HG03135 (cell line): ENCODE results near the gene TNS3.
A peak's percentile ranks its signal among the peaks of the same experiment; 100 is the strongest.

Experiments used
- ATAC-seq: cut with Tn5 transposase; IDR thresholded peaks from one replicate; pipeline ENCODE4 v1.9.1; 2021; ENCODE audit warnings: mild to moderate bottlenecking, moderate library complexity; ENCODE audit not compliant: unreplicated experiment

The TNS3 gene

GRCh38 chr7:47490501-47491265, 91.2 kb downstream of the TNS3 start:
- ATAC-seq = no peak

DNA sequence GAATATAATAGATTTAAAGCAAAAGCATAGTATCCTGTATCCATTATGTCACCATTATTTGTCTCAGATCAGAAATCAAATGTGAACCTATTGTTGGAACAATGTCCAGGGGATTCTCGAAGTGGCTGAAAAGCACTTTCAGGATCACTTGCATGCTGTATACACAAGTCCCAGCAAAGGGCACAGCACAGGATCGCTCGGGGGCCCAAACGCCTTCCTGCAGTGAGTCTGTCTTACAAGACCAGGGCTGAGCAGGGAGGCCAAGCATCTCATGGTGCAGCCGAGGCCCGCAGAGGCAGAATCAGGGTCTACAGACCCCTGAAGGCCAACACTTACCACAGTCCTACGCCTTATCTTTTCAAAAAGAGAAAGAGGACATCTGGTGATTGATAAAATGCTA, 92.3 kb downstream of the TNS3 start:
- ATAC-seq = no peak

GRCh38 chr7:47488969-47489342, 93.0 kb downstream of the TNS3 start:
- no peak for ATAC-seq

- ATAC-seq = no peak
These were observed 93.5 kb downstream of the TNS3 start for GRCh38 chr7:47488201-47488968.

DNA sequence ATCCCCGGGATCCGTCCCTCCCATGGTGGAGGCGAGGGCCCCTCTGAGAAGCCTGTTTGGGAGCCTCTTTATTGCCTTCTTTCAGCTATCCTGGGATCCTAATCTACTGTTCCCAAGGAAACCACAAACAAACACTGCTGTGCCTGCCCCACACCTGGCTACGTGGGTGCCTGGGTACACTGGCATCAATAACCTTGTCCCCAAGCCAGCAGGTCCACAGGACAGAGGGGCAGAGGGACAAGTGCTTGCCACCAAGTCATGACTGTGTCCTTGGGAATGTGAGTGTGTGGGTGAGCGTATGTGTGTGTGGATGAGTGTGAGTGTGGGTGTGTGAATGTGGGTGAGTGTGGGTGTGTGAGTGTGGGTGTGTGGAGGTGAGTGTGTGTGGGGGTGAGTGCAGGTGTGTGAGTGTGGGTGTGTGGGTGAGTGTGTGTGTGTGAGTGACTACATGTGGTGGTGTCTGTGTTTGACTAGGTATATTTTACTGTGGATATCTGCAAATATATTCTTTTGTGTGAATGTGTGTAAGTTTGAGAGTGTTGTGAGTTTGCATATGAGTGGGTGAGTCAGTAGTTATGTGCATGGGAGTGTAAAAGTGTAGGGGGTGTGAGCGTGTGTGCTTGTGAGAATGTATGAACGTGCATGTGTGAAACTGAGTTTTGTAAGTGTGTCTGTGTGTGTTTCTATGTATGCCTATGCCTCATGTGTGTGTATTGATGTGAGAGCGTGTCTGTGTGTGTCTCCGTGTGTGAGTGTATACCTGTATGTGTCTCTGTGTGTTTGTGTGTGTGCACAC, 96.1 kb downstream of the TNS3 start:
- no peak for ATAC-seq

DNA sequence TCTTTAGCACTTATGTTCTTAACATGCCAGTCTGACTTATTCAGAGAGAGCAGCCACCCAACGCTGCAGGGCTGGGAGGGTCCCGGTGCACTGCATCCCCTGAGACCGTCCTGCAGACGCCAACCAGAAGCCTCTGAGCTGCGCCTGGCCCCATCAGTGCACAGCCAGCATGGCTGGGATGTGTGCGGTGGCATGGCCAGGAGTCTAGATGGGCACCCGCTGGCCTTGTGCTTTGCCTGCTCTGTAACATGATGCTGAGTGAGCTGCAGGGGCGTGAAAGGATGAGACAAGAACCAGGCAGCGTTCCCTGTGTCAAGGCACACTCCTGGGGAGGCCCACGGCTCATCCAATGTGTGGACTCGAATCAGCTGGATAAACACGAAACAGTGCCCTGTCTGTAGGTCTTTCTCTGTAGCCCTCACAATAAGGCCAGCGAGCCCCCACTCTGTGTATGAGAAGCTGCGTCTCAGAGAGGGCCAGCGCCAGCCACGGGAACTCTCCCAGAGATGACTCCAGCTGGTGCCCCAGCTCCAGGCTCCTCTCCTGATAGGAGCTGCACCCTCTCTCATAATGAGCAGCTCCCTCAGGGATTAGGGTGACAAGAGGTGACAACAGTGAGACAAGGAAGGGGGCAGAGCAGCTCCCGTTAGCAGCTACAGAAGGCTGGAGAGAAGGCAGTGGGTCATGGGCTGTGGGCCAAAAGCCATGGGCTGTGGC, 96.8 kb downstream of the TNS3 start:
- ATAC-seq = no peak

DNA sequence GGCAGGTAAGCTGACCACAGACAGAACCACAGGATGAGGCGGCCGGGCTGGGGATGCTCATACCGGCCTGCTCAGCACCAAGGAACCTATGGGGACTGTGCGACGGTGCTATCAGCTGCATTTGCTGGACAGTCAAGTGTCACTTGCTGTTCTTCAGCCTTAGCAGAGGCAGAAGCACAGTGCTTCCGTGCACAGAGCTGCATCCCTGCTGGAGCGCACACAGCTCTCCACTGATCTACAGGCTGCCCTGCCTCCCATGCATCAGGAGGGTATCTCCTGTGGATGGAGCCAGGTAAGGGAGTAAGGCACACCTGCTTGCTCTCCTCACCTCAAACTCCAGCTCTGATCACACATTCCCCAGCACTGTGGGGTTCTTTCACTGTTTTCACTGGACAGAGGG, 97.5 kb downstream of the TNS3 start:
- no peak for ATAC-seq

GRCh38 chr7:47483604-47484273, 98.2 kb downstream of the TNS3 start:
- no peak for ATAC-seq

GRCh38 chr7:47482013-47482875, 99.7 kb downstream of the TNS3 start:
- ATAC-seq = no peak

GRCh38 chr7:47481541-47482012, 100.3 kb downstream of the TNS3 start:
- ATAC-seq = no peak

GRCh38 chr7:47480576-47481538, 101.1 kb downstream of the TNS3 start:
- peak; percentile 61 for ATAC-seq

GRCh38 chr7:47479821-47480575, 101.9 kb downstream of the TNS3 start:
- ATAC-seq = no peak

- ATAC-seq = no peak
These were observed 102.8 kb downstream of the TNS3 start for GRCh38 chr7:47478926-47479711.

GRCh38 chr7:47478017-47478344, 103.9 kb downstream of the TNS3 start:
- ATAC-seq = no peak

- no peak for ATAC-seq
These were observed 104.5 kb downstream of the TNS3 start for GRCh38 chr7:47477191-47478016.

DNA sequence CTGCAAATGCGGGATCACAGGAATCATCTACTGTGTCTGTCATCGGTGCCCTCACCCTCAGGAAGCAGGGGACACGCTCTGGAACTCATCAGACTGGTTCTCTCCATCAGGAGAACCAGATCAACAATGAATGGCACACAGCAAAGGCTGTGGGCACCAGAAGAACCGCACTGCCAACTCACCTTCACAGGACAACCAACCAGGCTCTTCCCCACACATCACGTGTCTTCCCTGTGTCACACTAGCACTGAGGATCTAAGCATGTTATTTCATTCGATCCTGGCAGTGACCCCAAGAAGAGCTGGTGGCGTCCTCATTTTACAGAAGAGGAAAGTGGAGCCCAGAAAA, 106.1 kb downstream of the TNS3 start:
- ATAC-seq = no peak
